GM12875 (cell line): ENCODE data around the gene GABARAP.

Experiments
- H3K4me3 ChIP-seq: one replicate; pipeline ENCODE4 v1.5.1; 2011; ENCODE audit warnings: low read depth, low read length, control low read depth
- CTCF ChIP-seq: IDR thresholded peaks from 2 replicates; pipeline ENCODE4 v1.5.1; 2011; ENCODE audit warnings: low read depth, mild to moderate bottlenecking, control low read depth, inconsistent platforms, low read length, moderate library complexity, borderline replicate concordance; ENCODE audit not compliant: insufficient read depth

The GABARAP gene

GRCh38 chr17:7266784-7267183, 24.5 kb upstream of the GABARAP start:
- no peak overlapping the region for H3K4me3 ChIP-seq
- TF ChIP-seq CTCF = no peak

GRCh38 chr17:7263801-7264078, 21.5 kb upstream of the GABARAP start:
- no peak for TF ChIP-seq CTCF
- no peak overlapping the region for H3K4me3 ChIP-seq

GRCh38 chr17:7262935-7263800, 20.9 kb upstream of the GABARAP start:
- no peak for TF ChIP-seq CTCF
- H3K4me3 ChIP-seq = no peak overlapping the region

GRCh38 chr17:7262192-7262934, 20.1 kb upstream of the GABARAP start, which contains the start of gene CLDN7:
TSS of gene CLDN7 (minus strand) at chr17:7262478. CDS start at chr17:7262043, 435 bp downstream.
- TF ChIP-seq CTCF = no peak
- H3K4me3 ChIP-seq = peak within 1 kb of the TSS; percentile 40

- peak overlapping the region; percentile 40 for H3K4me3 ChIP-seq
- TF ChIP-seq CTCF = no peak
Measured at GRCh38 chr17:7261379-7262191, 19.3 kb upstream of the GABARAP start.

GRCh38 chr17:7260651-7261378, 18.6 kb upstream of the GABARAP start:
- H3K4me3 ChIP-seq = peak overlapping the region; percentile 40
- no peak for TF ChIP-seq CTCF
